Activated CD4-positive, CD25-positive, alpha-beta regulatory T cell treated with anti-CD3 and anti-CD28 coated beads, Interleukin-2, amount 50 U/mL, for 16 hours (primary cell): ENCODE measurements around the gene VWA8.
"Not testable (repeated sequence)": the region's sequence is repeated elsewhere in the genome, so short reads cannot be mapped to it uniquely, and the experiment has no call there.

Experiments
- DNase-seq: peaks from one replicate; pipeline ENCODE4 v3.0.0-alpha.2; 2020; ENCODE audit warnings: low read depth, low spot score

The VWA8 gene

GRCh38 chr13:41557719-41558118 lies 403.2 kb downstream of the VWA8 start:
- DNase-seq: no peak

GRCh38 chr13:41554626-41555386 lies 406.1 kb downstream of the VWA8 start:
- DNase-seq: no peak

GRCh38 chr13:41554180-41554579 lies 406.7 kb downstream of the VWA8 start:
- DNase-seq: no peak

GRCh38 chr13:41552031-41552430 lies 408.9 kb downstream of the VWA8 start:
- no peak for DNase-seq

- DNase-seq: no peak
Observed at GRCh38 chr13:41550276-41550675, 410.6 kb downstream of the VWA8 start.

- DNase-seq: no peak
Observed at GRCh38 chr13:41549491-41549890, 411.4 kb downstream of the VWA8 start.

- DNase-seq: no peak
Observed at GRCh38 chr13:41548910-41549309, 412.0 kb downstream of the VWA8 start.

GRCh38 chr13:41548031-41548430 lies 412.9 kb downstream of the VWA8 start:
- no peak for DNase-seq

- no peak for DNase-seq
Observed at GRCh38 chr13:41547251-41548000, 413.5 kb downstream of the VWA8 start.

- no peak for DNase-seq
Observed at GRCh38 chr13:41546372-41547190, 414.3 kb downstream of the VWA8 start.

- DNase-seq: no peak
Observed at GRCh38 chr13:41545432-41545707, 415.5 kb downstream of the VWA8 start.

GRCh38 chr13:41543664-41544300 lies 417.1 kb downstream of the VWA8 start:
- no peak for DNase-seq

GRCh38 chr13:41542799-41543198 lies 418.1 kb downstream of the VWA8 start:
- not testable (repeated sequence) for DNase-seq

- DNase-seq: no peak
Observed at GRCh38 chr13:41542281-41542680, 418.6 kb downstream of the VWA8 start.

GRCh38 chr13:41541142-41541938 lies 419.6 kb downstream of the VWA8 start:
- DNase-seq: no peak

GRCh38 chr13:41540240-41540639 lies 420.7 kb downstream of the VWA8 start:
- DNase-seq: not testable (repeated sequence)

- no peak for DNase-seq
Observed at GRCh38 chr13:41533266-41534052, 427.4 kb downstream of the VWA8 start.

- no peak for DNase-seq
Observed at GRCh38 chr13:41528021-41528420, 432.9 kb downstream of the VWA8 start.

- DNase-seq: no peak
Observed at GRCh38 chr13:41520660-41521630, 440.0 kb downstream of the VWA8 start.
